Fibroblast of villous mesenchyme (primary cell): ENCODE data around the gene PHLPP1. TPM values are rescaled to one million over a fixed set of nuclear protein-coding genes. Genes with fewer than 3 reads are reported as not detected.
A peak's percentile ranks its signal among the peaks of the same experiment; 100 is the strongest.

Experiments
- DNase-seq: peaks from one replicate; pipeline ENCODE4 v3.0.0-alpha.2; 2010; ENCODE audit warnings: low read depth
- H3K4me3 ChIP-seq: 2 replicates; pipeline ENCODE4 v1.5.1; 2011; ENCODE audit warnings: low read depth, mild to moderate bottlenecking, low read length
- total RNA-seq: library from RNA; depleted of rRNA; stranded (reverse); fragments of >200 nt; gene quantifications from 2 replicates; pipeline ENCODE4 v1.2.3, GENCODE V29; 2012
- TF ChIP-seq, protein P1 (sequence below): IDR thresholded peaks from 2 replicates; pipeline ENCODE4 v1.5.1; 2012; ENCODE audit warnings: low read depth, mild to moderate bottlenecking, low read length; ENCODE audit not compliant: insufficient read depth

PHLPP1 gene
- total RNA-seq, 1 donor: 4.7 TPM

DNA sequence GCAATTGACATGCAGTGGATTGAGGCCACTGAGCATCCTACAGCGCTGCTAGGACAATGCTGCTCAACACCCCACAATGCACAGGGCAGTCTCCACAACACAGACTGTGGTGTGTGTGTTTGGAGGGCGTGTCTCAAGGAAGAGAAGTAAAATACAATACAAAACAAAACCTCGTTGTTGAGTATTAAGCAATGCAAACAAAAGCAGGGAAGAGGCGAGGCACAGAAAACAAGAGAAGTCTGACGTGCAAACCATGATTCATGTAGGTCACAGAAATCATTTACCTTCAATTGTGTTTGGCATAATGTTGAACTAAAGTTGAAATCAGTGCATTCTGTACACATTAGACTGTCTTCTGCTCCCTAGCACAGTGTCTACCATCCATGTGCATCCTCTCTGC is 260.9 kb downstream of the PHLPP1 start:
- DNase-seq: no peak
- no peak overlapping the region for H3K4me3 ChIP-seq
- TF ChIP-seq, protein P1, sequence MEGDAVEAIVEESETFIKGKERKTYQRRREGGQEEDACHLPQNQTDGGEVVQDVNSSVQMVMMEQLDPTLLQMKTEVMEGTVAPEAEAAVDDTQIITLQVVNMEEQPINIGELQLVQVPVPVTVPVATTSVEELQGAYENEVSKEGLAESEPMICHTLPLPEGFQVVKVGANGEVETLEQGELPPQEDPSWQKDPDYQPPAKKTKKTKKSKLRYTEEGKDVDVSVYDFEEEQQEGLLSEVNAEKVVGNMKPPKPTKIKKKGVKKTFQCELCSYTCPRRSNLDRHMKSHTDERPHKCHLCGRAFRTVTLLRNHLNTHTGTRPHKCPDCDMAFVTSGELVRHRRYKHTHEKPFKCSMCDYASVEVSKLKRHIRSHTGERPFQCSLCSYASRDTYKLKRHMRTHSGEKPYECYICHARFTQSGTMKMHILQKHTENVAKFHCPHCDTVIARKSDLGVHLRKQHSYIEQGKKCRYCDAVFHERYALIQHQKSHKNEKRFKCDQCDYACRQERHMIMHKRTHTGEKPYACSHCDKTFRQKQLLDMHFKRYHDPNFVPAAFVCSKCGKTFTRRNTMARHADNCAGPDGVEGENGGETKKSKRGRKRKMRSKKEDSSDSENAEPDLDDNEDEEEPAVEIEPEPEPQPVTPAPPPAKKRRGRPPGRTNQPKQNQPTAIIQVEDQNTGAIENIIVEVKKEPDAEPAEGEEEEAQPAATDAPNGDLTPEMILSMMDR: no peak

DNA sequence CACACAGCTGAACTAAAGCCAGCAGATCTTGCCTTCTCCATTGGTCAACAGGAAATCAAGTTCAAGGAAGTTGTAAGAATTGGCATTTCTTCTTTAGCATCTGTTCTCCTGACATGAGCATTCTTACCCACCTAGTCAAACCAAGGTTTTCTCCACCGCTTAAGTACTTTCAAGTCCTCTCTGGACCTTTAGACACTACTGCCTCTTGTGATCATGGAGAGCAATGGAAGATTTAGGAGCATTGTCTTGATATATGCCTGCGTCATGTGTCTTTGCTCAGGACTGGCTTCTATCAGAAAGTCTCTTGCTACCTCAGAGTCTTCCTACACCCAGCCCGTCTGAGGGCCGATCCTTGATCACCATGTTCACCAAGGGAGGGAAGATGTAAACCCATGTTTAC is 262.2 kb downstream of the PHLPP1 start:
- TF ChIP-seq, protein P1: no peak
- H3K4me3 ChIP-seq: no peak overlapping the region
- no peak for DNase-seq

DNA sequence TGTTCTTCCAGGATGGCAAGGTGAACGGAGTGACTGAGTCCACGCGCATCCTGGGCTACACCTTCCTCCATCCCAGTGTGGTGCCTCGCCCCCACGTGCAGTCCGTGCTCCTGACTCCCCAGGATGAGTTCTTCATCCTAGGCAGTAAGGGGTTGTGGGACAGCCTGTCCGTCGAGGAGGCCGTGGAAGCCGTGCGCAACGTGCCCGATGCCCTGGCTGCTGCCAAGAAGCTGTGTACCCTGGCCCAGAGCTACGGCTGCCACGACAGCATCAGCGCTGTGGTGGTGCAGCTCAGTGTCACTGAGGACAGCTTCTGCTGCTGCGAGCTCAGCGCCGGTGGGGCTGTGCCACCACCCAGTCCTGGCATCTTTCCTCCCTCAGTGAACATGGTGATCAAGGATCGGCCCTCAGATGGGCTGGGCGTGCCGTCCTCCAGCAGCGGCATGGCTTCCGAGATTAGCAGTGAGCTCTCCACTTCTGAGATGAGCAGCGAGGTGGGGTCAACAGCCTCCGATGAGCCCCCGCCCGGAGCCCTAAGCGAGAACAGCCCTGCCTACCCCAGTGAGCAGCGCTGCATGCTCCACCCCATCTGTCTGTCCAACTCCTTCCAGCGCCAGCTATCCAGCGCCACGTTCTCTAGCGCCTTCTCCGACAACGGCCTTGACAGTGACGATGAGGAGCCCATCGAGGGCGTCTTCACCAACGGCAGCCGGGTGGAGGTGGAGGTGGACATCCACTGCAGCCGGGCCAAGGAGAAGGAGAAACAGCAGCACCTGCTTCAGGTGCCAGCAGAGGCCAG is 263.1 kb downstream of the PHLPP1 start:
- TF ChIP-seq, protein P1: no peak
- DNase-seq: no peak
- no peak overlapping the region for H3K4me3 ChIP-seq

DNA sequence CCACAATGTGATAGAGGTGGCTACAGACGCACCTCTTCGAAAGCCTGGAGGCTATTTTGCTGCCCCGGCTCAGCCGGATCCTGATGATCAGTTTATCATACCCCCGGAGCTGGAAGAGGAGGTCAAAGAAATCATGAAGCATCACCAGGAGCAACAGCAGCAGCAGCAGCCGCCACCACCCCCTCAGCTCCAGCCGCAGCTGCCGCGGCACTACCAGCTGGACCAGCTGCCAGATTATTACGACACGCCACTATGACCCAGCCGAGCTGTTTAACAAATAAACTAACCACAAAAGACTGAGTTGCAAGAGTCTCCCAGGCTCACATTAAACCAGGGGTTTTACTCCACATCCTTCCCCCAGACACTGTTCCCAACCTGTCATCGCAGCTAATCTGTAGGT is 263.8 kb downstream of the PHLPP1 start:
- DNase-seq: peak; percentile 97
- TF ChIP-seq, protein P1: no peak
- no peak overlapping the region for H3K4me3 ChIP-seq

DNA sequence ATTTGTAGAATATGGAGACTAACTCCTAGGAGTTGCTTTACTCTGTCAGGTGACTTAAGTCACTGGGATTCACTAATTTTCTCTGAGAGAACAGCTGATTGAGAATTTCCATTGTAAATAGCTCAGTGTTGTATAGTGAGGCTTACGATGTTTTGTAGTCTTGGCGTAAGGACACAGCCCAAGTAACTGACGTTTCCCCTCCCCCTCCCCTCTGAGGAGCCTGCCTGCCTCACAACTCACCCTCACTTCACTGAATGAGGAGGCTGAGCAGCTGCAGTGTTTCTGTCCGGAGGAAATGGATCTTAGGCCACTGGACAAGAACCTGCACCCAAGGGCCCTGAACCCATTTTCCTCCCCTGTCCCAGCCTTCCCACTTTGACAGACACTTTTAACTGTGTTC is 264.6 kb downstream of the PHLPP1 start:
- DNase-seq: peak; percentile 3
- no peak overlapping the region for H3K4me3 ChIP-seq
- TF ChIP-seq, protein P1: no peak

DNA sequence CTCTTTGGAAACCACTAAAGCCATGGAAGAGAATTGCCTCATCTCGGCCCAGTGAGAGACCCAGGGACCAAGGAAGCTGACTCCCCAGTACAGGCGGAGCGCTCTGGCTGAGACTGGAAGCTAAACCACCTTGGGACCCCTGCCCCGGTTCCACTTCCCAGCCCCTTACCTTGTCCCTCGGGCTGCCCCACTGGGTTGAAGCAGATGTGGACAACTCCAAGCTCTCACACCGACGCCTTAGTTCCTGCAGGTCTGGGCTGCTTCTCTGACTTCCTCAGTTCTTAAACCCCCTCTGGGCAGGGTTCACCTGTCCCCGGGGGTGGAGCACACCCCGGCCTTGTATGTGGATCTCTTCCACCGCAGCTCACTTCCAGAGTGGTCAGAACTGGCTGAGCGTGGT is 266.2 kb downstream of the PHLPP1 start:
- TF ChIP-seq, protein P1: no peak
- H3K4me3 ChIP-seq: no peak overlapping the region
- no peak for DNase-seq

DNA sequence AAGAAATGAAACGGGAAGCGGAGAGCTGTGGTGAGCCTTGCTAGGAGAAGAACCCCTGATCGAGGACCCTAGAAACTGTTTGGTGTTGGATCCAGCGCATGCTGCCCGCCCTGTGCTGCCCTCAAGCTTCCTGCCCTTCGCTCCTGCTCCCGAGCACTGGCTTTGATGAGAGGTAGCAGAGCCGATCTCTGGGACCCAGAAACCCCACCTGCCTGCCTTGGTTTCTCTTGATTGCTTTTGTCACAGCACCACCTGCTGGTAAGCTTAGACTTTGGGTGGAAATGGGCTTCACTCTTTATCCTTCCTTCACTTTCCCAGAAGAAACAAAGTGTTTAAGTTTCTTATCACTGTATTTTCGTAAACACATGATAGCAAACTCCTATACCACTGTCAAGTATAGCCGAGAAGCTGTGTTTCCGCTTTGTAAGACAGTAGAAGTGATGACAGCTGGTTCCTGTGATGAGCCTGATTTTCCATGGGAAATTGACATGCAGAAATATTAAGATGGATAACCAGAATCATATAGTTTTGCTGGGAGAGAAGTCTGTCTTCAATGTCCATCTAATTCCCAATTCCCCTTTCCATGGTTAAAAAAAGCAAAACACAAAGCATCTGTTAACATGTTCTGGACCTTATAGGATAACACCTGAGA is 267.4 kb downstream of the PHLPP1 start:
- TF ChIP-seq, protein P1: peak; percentile 85
- H3K4me3 ChIP-seq: peak overlapping the region; percentile 24
- peak; percentile 75 for DNase-seq
